Lower leg skin (tissue), 4 donors: ENCODE measurements around the gene TPBGL. TPM values are rescaled to one million over a fixed set of nuclear protein-coding genes. Genes with fewer than 3 reads are reported as not detected.

Experiments used
- DNase-seq, 2 donors: peaks; one replicate each; pipeline ENCODE4 v3.0.0-alpha.2; 2019; ENCODE audit warnings: low spot score in 2 of 2
- H3K4me3 ChIP-seq: fragments of 200-600 bp; sonication (generic); 2 replicates; pipeline ENCODE4 v1.5.1; 2017; ENCODE audit warnings: mild to moderate bottlenecking, low read depth; ENCODE audit not compliant: poor library complexity, severe bottlenecking
- CTCF ChIP-seq, 3 donors: fragments of 450-650 bp; IDR thresholded peaks; one replicate each; pipeline ENCODE4 v1.5.1; 2016; ENCODE audit warnings: antibody characterized with exemption in 3 of 3, mild to moderate bottlenecking in 3 of 3, moderate library complexity in 2 of 3
- POLR2A ChIP-seq, 2 donors: fragments of 450-650 bp; IDR thresholded peaks; one replicate each; pipeline ENCODE4 v1.6.1; 2016 to 2017; ENCODE audit warnings: antibody characterized with exemption in 2 of 2, mild to moderate bottlenecking in 1 of 2, moderate library complexity in 1 of 2
- WGBS, 2 donors: methylation state at CpG; one replicate each; pipeline ENCODE4 v1.1.5; 2018; 5-methylcytosine and 5-hydroxymethylcytosine counted together
- intact Hi-C: fragments of 100-400 bp; cut with DNase I; formaldehyde crosslinking; loops from one replicate; pipeline ENCODE4 v1.15.0; 2023; ENCODE audit warnings: low total_unique reads
- total RNA-seq, 4 donors: library from RNA; depleted of rRNA; stranded (reverse); fragments of >200 nt; gene quantifications; one replicate each; pipeline ENCODE4 v1.1.0, GENCODE V29; 2016

Gene TPBGL
- total RNA-seq, 4 donors from 2014 or later: 0.13 to 0.84 TPM; not detected in 2

GRCh38 chr11:75244052-75244814, 3.7 kb downstream of the TPBGL start:
- intact Hi-C loops: loop anchor here (10.0 kb wide), 1 partner anchor 219 kb away; no protein-coding TSS in a partner anchor
- H3K4me3 ChIP-seq: no peak overlapping the region
- peak in 1 of 2 donors; percentile 53 for DNase-seq
- no peak for TF ChIP-seq CTCF (IDR thresholded peaks at IDR 0.05)
- TF ChIP-seq POLR2A (IDR thresholded peaks at IDR 0.05): no peak
- 77 to 81% methylated on average over 10 of the region's 10 CpGs for WGBS, 2 donors

- intact Hi-C loops: loop anchor here (5.0 to 10.0 kb wide), 2 partner anchors 103 to 221 kb away; no protein-coding TSS in a partner anchor
- 77 to 80% methylated on average over 5 of the region's 5 CpGs for WGBS, 2 donors
- TF ChIP-seq CTCF (IDR thresholded peaks at IDR 0.05) (no peak), POLR2A (IDR thresholded peaks at IDR 0.05) (no peak)
- DNase-seq: peak in 1 of 2 donors; percentile 71
- H3K4me3 ChIP-seq: no peak overlapping the region
Measured at GRCh38 chr11:75245356-75246005, 4.9 kb downstream of the TPBGL start.

GRCh38 chr11:75246006-75246670, 5.6 kb downstream of the TPBGL start:
- DNase-seq: peak in 1 of 2 donors; percentile 46
- intact Hi-C loops: loop anchor here (5.0 to 10.0 kb wide), 2 partner anchors 104 to 221 kb away; no protein-coding TSS in a partner anchor
- TF ChIP-seq POLR2A (IDR thresholded peaks at IDR 0.05): no peak
- no peak overlapping the region for H3K4me3 ChIP-seq
- 54 to 68% methylated on average over 5 to 7 of the region's 7 CpGs for WGBS, 2 donors

- intact Hi-C loops: loop anchor here (5.0 to 10.0 kb wide), 2 partner anchors 105 to 222 kb away; no protein-coding TSS in a partner anchor
- 74 to 77% methylated on average over 8 to 10 of the region's 11 CpGs for WGBS, 2 donors
- no peak overlapping the region for H3K4me3 ChIP-seq
- peak in 1 of 2 donors; percentile 82 for DNase-seq
- no peak for TF ChIP-seq CTCF (IDR thresholded peaks at IDR 0.05)
- no peak for TF ChIP-seq POLR2A (IDR thresholded peaks at IDR 0.05)
Measured at GRCh38 chr11:75246671-75247350, 6.2 kb downstream of the TPBGL start.

- no peak for TF ChIP-seq POLR2A (IDR thresholded peaks at IDR 0.05)
- TF ChIP-seq CTCF (IDR thresholded peaks at IDR 0.05): no peak
- H3K4me3 ChIP-seq: no peak overlapping the region
- intact Hi-C loops: loop anchor here (5.0 to 10.0 kb wide), 2 partner anchors 107 to 224 kb away; no protein-coding TSS in a partner anchor
- no peak for DNase-seq
- 38 to 47% methylated on average over 11 of the region's 11 CpGs for WGBS, 2 donors
Measured at GRCh38 chr11:75248924-75249256, 8.3 kb downstream of the TPBGL start.
